Esophagus (tissue), 2 donors: Measurements from ENCODE around the gene TTN. TPM values are rescaled to one million over a fixed set of nuclear protein-coding genes. Genes with fewer than 3 reads are reported as not detected.

Source experiments
- H3K27ac ChIP-seq, 2 donors: one replicate each; pipeline ENCODE4 v1.5.1; 2013; ENCODE audit warnings: low read depth in 2 of 2, mild to moderate bottlenecking in 2 of 2, inconsistent platforms in 1 of 2, low read length in 1 of 2, moderate library complexity in 1 of 2
- H3K27me3 ChIP-seq, 2 donors: one replicate each; pipeline ENCODE4 v1.6.1; 2013; ENCODE audit warnings: low read length in 2 of 2, control low read depth in 1 of 2, mild to moderate bottlenecking in 1 of 2; ENCODE audit not compliant: insufficient read depth in 2 of 2, control insufficient read depth in 1 of 2
- H3K36me3 ChIP-seq, 2 donors: one replicate each; pipeline ENCODE4 v1.6.1; 2013; ENCODE audit warnings: low read length in 1 of 2; ENCODE audit not compliant: control insufficient read depth in 2 of 2, insufficient read depth in 2 of 2
- H3K4me1 ChIP-seq, 2 donors: one replicate each; pipeline ENCODE4 v1.6.1; 2013; ENCODE audit warnings: low read length in 1 of 2; ENCODE audit not compliant: control insufficient read depth in 2 of 2, insufficient read depth in 2 of 2
- H3K4me3 ChIP-seq, 2 donors: one replicate each; pipeline ENCODE4 v1.5.1; 2013; ENCODE audit warnings: low read length in 2 of 2, mild to moderate bottlenecking in 2 of 2, low read depth in 1 of 2, moderate library complexity in 1 of 2
- H3K9me3 ChIP-seq, 2 donors: one replicate each; pipeline ENCODE4 v1.6.1; 2013; ENCODE audit warnings: mild to moderate bottlenecking in 2 of 2, low read depth in 1 of 2, low read length in 1 of 2, moderate library complexity in 1 of 2; ENCODE audit not compliant: control insufficient read depth in 2 of 2, insufficient read depth in 1 of 2
- WGBS, 2 donors: extraction: QIAGEN DNeasy Blood & Tissue Kit; methylation state at CpG; one replicate each; pipeline ENCODE4 v1.1.7; 2013; 5-methylcytosine and 5-hydroxymethylcytosine counted together
- polyA plus RNA-seq, 2 donors: library from polyadenylated mRNA; stranded (reverse); fragments of 200-250 nt; gene quantifications; one replicate each; pipeline ENCODE4 v1.2.3, GENCODE V29; 2013
- donor health status: healthy with polysubstance abuse.
- donor health status: Bipolar disorder and iron deficiency.

The TTN gene
- polyA plus RNA-seq, 2 donors: 0.09 to 0.59 TPM

DNA sequence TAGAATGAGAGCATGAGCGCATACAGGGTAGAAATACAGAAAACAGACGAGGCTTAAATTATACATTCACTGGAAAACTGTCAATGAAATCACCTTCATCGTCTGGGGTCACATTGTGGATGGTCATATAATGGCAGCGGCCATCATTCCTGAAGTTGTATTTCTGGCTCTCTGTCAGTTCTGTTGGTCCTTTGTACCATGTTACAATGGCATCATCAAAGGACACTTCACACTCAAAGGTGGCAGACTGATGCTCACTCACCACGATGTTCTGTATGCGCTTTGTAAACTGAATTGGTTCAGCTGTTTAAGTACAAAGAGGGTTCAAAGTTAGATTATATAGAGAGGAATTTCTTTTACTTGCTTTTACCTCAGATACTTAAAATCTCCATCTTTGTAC, 104.9 kb downstream of the TTN start:
- H3K36me3 ChIP-seq: no peaks in the 10 kb centered on the region

GRCh38 chr2:178700922-178701342, 106.3 kb downstream of the TTN start:
- Histone ChIP-seq H3K9me3 (no peaks in the 10 kb centered on the region), H3K36me3 (no peaks in the 10 kb centered on the region), H3K27ac (no peak overlapping the region), H3K4me3 (no peak overlapping the region), H3K27me3 (no peaks in the 10 kb centered on the region), H3K4me1 (no peaks in the 10 kb centered on the region)
- 60 to 64% methylated on average over 9 of the region's 9 CpGs for WGBS, 2 donors

More for the DNA sequence above, 104.9 kb downstream of the TTN start:
- Histone ChIP-seq H3K9me3 (no peaks in the 10 kb centered on the region), H3K4me1 (no peaks in the 10 kb centered on the region), H3K4me3 (no peak overlapping the region), H3K27me3 (no peaks in the 10 kb centered on the region), H3K27ac (no peak overlapping the region)
- WGBS, 2 donors: 87% methylated on average over 6 of the region's 6 CpGs

- Histone ChIP-seq H3K9me3 (no peaks in the 10 kb centered on the region), H3K36me3 (no peaks in the 10 kb centered on the region), H3K4me3 (no peak overlapping the region), H3K4me1 (no peaks in the 10 kb centered on the region), H3K27me3 (no peaks in the 10 kb centered on the region), H3K27ac (no peak overlapping the region)
- WGBS, 2 donors: 72 to 77% methylated on average over 3 of the region's 3 CpGs
These were observed 107.1 kb downstream of the TTN start for GRCh38 chr2:178700136-178700535.

DNA sequence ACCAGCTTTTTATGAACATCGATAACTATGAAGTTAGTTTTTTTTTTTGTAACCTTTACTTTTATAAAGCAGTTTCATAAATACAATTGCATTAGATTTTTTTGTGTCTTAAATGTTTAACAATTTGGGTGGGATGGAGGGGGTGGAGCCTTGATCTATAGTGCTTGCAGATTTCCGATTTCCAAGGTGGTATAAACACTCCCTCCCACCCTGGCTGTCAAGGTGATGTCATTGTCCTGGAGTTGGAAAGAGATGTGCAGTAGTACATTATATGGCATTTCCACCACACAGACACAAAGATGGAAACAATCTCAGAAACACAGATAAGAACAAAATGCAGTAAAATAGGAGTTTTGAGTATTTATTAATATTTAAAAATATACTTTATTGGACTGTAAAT, 114.4 kb downstream of the TTN start:
- no peaks in the 10 kb centered on the region for H3K4me1 ChIP-seq
- H3K4me3 ChIP-seq: no peak overlapping the region
- H3K27me3 ChIP-seq: no peaks in the 10 kb centered on the region
- H3K27ac ChIP-seq: no peak overlapping the region
- H3K36me3 ChIP-seq: no peaks in the 10 kb centered on the region
- H3K9me3 ChIP-seq: no peaks in the 10 kb centered on the region
- 78 to 85% methylated on average over 2 of the region's 2 CpGs for WGBS, 2 donors

DNA sequence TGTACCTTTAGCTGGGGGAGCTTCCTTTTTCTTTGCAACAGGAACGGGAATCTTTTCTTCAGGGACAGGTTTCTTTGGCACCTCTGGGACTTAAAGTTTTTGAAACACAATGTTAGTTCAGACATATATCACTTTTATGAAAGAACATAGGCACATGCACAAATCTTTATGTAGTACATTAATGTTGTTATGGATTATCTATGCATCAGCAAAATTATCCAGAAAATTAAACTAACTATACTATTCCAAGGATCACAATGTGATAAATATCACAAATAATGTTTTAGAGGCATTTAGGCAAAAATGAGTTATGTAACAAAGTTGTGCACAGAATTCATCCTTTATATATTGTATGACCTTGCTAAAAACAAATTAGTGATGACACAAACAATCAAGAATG, 117.4 kb downstream of the TTN start:
- H3K4me3 ChIP-seq: no peak overlapping the region
- WGBS, 2 donors: 80 to 81% methylated on average over 1 of the region's 1 CpG

DNA sequence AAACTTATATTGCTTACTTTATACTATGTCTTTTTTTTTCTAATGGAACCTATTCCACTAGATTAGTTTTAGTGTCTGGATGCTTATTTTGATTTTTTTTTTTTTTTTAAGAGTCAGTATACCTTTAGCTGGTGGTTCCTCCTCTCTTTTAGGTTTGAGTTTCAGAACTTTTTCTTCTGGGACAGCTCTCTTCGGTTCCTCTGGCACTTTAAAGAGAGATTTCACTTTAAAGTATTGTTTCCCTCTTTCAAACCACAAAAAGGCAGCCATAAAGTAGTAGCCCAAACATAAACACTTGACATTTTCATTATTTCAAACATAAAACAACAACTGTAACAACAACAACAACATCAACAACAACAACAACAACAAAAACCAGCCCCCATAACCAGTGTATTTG, 123.3 kb downstream of the TTN start:
- H3K27ac ChIP-seq: no peak overlapping the region
- no peaks in the 10 kb centered on the region for H3K9me3 ChIP-seq
- H3K27me3 ChIP-seq: no peaks in the 10 kb centered on the region
- H3K4me3 ChIP-seq: no peak overlapping the region
- 63 to 69% methylated on average over 1 of the region's 1 CpG for WGBS, 2 donors
- H3K36me3 ChIP-seq: no peaks in the 10 kb centered on the region
- H3K4me1 ChIP-seq: no peaks in the 10 kb centered on the region

More for the DNA sequence above, 117.4 kb downstream of the TTN start:
- Histone ChIP-seq H3K27ac (no peak overlapping the region), H3K36me3 (no peaks in the 10 kb centered on the region), H3K27me3 (no peaks in the 10 kb centered on the region), H3K9me3 (no peaks in the 10 kb centered on the region), H3K4me1 (no peaks in the 10 kb centered on the region)

DNA sequence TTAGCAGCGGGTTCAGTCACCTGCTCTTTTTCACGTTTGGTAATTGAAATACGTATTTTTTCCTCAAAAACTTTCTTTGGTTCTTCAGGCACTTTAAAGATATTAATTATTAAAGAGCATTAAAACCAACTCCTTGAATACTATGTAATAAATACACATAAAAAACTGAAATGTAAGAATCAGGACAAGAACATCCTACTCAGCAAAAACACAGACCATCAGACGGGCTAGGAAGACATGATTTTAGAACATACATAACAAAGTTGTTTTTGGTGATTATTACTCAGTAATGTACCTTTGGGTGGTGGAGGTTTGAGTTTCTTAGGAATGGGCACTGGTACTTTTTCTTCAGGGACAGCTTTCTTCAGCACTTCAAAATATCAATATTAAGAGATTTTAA, 126.1 kb downstream of the TTN start:
- Histone ChIP-seq H3K9me3 (no peaks in the 10 kb centered on the region), H3K36me3 (no peaks in the 10 kb centered on the region), H3K4me1 (no peaks in the 10 kb centered on the region), H3K4me3 (no peak overlapping the region), H3K27me3 (no peaks in the 10 kb centered on the region), H3K27ac (no peak overlapping the region)
- 85 to 86% methylated on average over 4 of the region's 4 CpGs for WGBS, 2 donors

- H3K4me3 ChIP-seq: no peak overlapping the region
- no peaks in the 10 kb centered on the region for H3K36me3 ChIP-seq
- H3K4me1 ChIP-seq: no peaks in the 10 kb centered on the region
- no peaks in the 10 kb centered on the region for H3K27me3 ChIP-seq
- H3K9me3 ChIP-seq: no peaks in the 10 kb centered on the region
- no peak overlapping the region for H3K27ac ChIP-seq
- WGBS, 2 donors: 56 to 58% methylated on average over 1 of the region's 1 CpG
These were observed 127.3 kb downstream of the TTN start for GRCh38 chr2:178679891-178680290.

- H3K9me3 ChIP-seq: no peaks in the 10 kb centered on the region
- H3K4me3 ChIP-seq: no peak overlapping the region
- no peaks in the 10 kb centered on the region for H3K27me3 ChIP-seq
- H3K27ac ChIP-seq: no peak overlapping the region
- H3K4me1 ChIP-seq: no peaks in the 10 kb centered on the region
- WGBS, 2 donors: 43 to 60% methylated on average over 2 of the region's 2 CpGs
- H3K36me3 ChIP-seq: no peaks in the 10 kb centered on the region
These were observed 129.6 kb downstream of the TTN start for GRCh38 chr2:178677599-178677998.

- Histone ChIP-seq H3K27me3 (no peaks in the 10 kb centered on the region), H3K27ac (no peak overlapping the region), H3K4me1 (no peaks in the 10 kb centered on the region), H3K36me3 (no peaks in the 10 kb centered on the region), H3K4me3 (no peak overlapping the region), H3K9me3 (no peaks in the 10 kb centered on the region)
- 90 to 91% methylated on average over 5 of the region's 5 CpGs for WGBS, 2 donors
These were observed 131.2 kb downstream of the TTN start for GRCh38 chr2:178676046-178676445.
